Measurements from ENCODE around the gene TCEAL7. TPM values are rescaled to one million over a fixed set of nuclear protein-coding genes. Genes with fewer than 3 reads are reported as not detected.
A peak's percentile ranks its signal among the peaks of the same experiment; 100 is the strongest.
"Not testable (repeated sequence)": the region's sequence is repeated elsewhere in the genome, so short reads cannot be mapped to it uniquely, and the experiment has no call there.

The TCEAL7 gene
- total and polyA plus RNA-seq, 4 donors = 0.49 to 1.1 (median 0.56) TPM

GRCh38 chrX:103356858-103357257 lies 26.8 kb downstream of the TCEAL7 start:
- peak overlapping the region; percentile 2 to 56 for H3K9ac ChIP-seq (ENCODE audit: low read depth in 1 of 2, low read length in 2 of 2)
- 8% methylated on average over 13 of the region's 13 CpGs for WGBS
- peak; percentile 44 for DNase-seq (ENCODE audit: low spot score)

GRCh38 chrX:103357871-103358270 lies 27.8 kb downstream of the TCEAL7 start:
- TF ChIP-seq HNF4A (conservative IDR thresholded peaks at IDR 0.05) (no peak), GABPA (IDR thresholded peaks at IDR 0.05 in 1 of 2, conservative IDR thresholded peaks at IDR 0.05 in 1 of 2) (no peak), EGR1 (IDR thresholded peaks at IDR 0.05; ENCODE audit: low read depth in 2 of 2) (no peak), REST (IDR thresholded peaks at IDR 0.05) (no peak), TAF1 (conservative IDR thresholded peaks at IDR 0.05) (no peak), FOXA1 (IDR thresholded peaks at IDR 0.05) (no peak), NR2F2 (IDR thresholded peaks at IDR 0.05) (no peak)

More at GRCh38 chrX:103356858-103357257, 26.8 kb downstream of the TCEAL7 start:
- H3K27ac ChIP-seq (ENCODE audit: low read depth in 1 of 2, low read length in 2 of 2) = peak overlapping the region; percentile 23 to 82
- no peaks in the 10 kb centered on the region for H3K27me3 ChIP-seq (ENCODE audit: control insufficient read depth in 4 of 4, insufficient read depth in 4 of 4, low read length in 3 of 4)
- H3K9me3 ChIP-seq (ENCODE audit: control insufficient read depth in 4 of 4, low read length in 3 of 4) = no peaks in the 10 kb centered on the region
- TF ChIP-seq SP1 (IDR thresholded peaks at IDR 0.05) (no peak), MAX (IDR thresholded peaks at IDR 0.05) (no peak), RXRA (IDR thresholded peaks at IDR 0.05) (no peak), CTCF (IDR thresholded peaks at IDR 0.05; ENCODE audit: low read depth, low read length, missing input control) (no peak), NR2F2 (IDR thresholded peaks at IDR 0.05) (no peak), HNF4G (IDR thresholded peaks at IDR 0.05) (no peak), REST (IDR thresholded peaks at IDR 0.05) (no peak)
- peak overlapping the region; percentile 51 to 63 (median 61) for H3K4me3 ChIP-seq (ENCODE audit: low read depth in 1 of 3, low read length in 3 of 3)
- H3K36me3 ChIP-seq (ENCODE audit: control insufficient read depth in 4 of 4, insufficient read depth in 3 of 4, low read depth in 1 of 4, low read length in 3 of 4) = no peaks in the 10 kb centered on the region
- H3K4me1 ChIP-seq (ENCODE audit: control insufficient read depth in 4 of 4, insufficient read depth in 4 of 4, low read length in 3 of 4) = no peaks in the 10 kb centered on the region

GRCh38 chrX:103359605-103360004 lies 29.6 kb downstream of the TCEAL7 start:
- not testable (repeated sequence) for H3K9ac ChIP-seq (ENCODE audit: low read depth in 1 of 2, low read length in 2 of 2); H3K4me1 ChIP-seq (ENCODE audit: control insufficient read depth in 4 of 4, insufficient read depth in 4 of 4, low read length in 3 of 4); H3K27me3 ChIP-seq (ENCODE audit: control insufficient read depth in 4 of 4, insufficient read depth in 4 of 4, low read length in 3 of 4); H3K36me3 ChIP-seq (ENCODE audit: control insufficient read depth in 4 of 4, insufficient read depth in 3 of 4, low read depth in 1 of 4, low read length in 3 of 4); H3K27ac ChIP-seq (ENCODE audit: low read depth in 1 of 2, low read length in 2 of 2); H3K9me3 ChIP-seq (ENCODE audit: control insufficient read depth in 4 of 4, low read length in 3 of 4); H3K4me3 ChIP-seq (ENCODE audit: low read depth in 1 of 3, low read length in 3 of 3); DNase-seq (ENCODE audit: low spot score)
- 98% methylated on average over 3 of the region's 3 CpGs for WGBS

More at GRCh38 chrX:103357871-103358270, 27.8 kb downstream of the TCEAL7 start:
- no peak for DNase-seq (ENCODE audit: low spot score)
- Histone ChIP-seq H3K9me3 (ENCODE audit: control insufficient read depth in 4 of 4, low read length in 3 of 4) (no peaks in the 10 kb centered on the region), H3K27me3 (ENCODE audit: control insufficient read depth in 4 of 4, insufficient read depth in 4 of 4, low read length in 3 of 4) (no peaks in the 10 kb centered on the region), H3K9ac (ENCODE audit: low read depth in 1 of 2, low read length in 2 of 2) (no peak overlapping the region), H3K36me3 (ENCODE audit: control insufficient read depth in 4 of 4, insufficient read depth in 3 of 4, low read depth in 1 of 4, low read length in 3 of 4) (no peaks in the 10 kb centered on the region), H3K27ac (ENCODE audit: low read depth in 1 of 2, low read length in 2 of 2) (no peak overlapping the region), H3K4me1 (ENCODE audit: control insufficient read depth in 4 of 4, insufficient read depth in 4 of 4, low read length in 3 of 4) (no peaks in the 10 kb centered on the region), H3K4me3 (ENCODE audit: low read depth in 1 of 3, low read length in 3 of 3) (no peak overlapping the region)
- WGBS = 93% methylated on average over 2 of the region's 2 CpGs
